Astrocyte (in vitro differentiated cells and primary cell): ENCODE data around the gene RASGEF1C. TPM values are rescaled to one million over a fixed set of nuclear protein-coding genes. Genes with fewer than 3 reads are reported as not detected.

Source experiments
- DNase-seq: peaks from one replicate; pipeline ENCODE4 v3.0.0-alpha.2; 2010; ENCODE audit warnings: low read depth
- FAIRE-seq: peaks from 2 replicates; lab custom pipeline; 2011; peaks lifted over from hg19 to GRCh38; lab: Jason Lieb, UNC
- H2AFZ ChIP-seq: 2 replicates; pipeline ENCODE4 v1.6.0; 2012; ENCODE audit warnings: low read depth, low read length, inconsistent platforms
- H3K27ac ChIP-seq: 2 replicates; pipeline ENCODE4 v1.5.1; 2011; ENCODE audit warnings: low read depth, low read length, inconsistent platforms
- H3K27me3 ChIP-seq: 2 replicates; pipeline ENCODE4 v1.6.0; 2011; ENCODE audit warnings: low read length, inconsistent platforms; ENCODE audit not compliant: insufficient read depth
- H3K36me3 ChIP-seq: 2 replicates; pipeline ENCODE4 v1.5.1; 2011; ENCODE audit warnings: low read length, inconsistent platforms; ENCODE audit not compliant: insufficient read depth
- H3K4me1 ChIP-seq: 2 replicates; pipeline ENCODE4 v1.5.1; 2011; ENCODE audit warnings: low read length, inconsistent platforms; ENCODE audit not compliant: insufficient read depth
- H3K4me2 ChIP-seq: 2 replicates; pipeline ENCODE4 v1.6.0; 2012; ENCODE audit warnings: low read length, inconsistent platforms
- H3K4me3 ChIP-seq: 2 replicates; pipeline ENCODE4 v1.5.1; 2011; ENCODE audit warnings: low read depth, mild to moderate bottlenecking, low read length, inconsistent platforms; ENCODE audit not compliant: insufficient read depth
- H3K79me2 ChIP-seq: 2 replicates; pipeline ENCODE4 v1.6.0; 2012; ENCODE audit warnings: mild to moderate bottlenecking, low read length, inconsistent platforms; ENCODE audit not compliant: insufficient read depth
- H3K9ac ChIP-seq: 2 replicates; pipeline ENCODE4 v1.6.0; 2012; ENCODE audit warnings: mild to moderate bottlenecking, low read length, inconsistent platforms
- H3K9me3 ChIP-seq: 2 replicates; pipeline ENCODE4 v1.5.1; 2012; ENCODE audit warnings: low read depth, mild to moderate bottlenecking, low read length, inconsistent platforms; ENCODE audit not compliant: insufficient read depth
- H4K20me1 ChIP-seq: 2 replicates; pipeline ENCODE4 v1.6.0; 2012; ENCODE audit warnings: low read length, inconsistent platforms; ENCODE audit not compliant: insufficient read depth
- H3K27ac Mint-ChIP-seq: one replicate; pipeline ENCODE4 v1.8.0; 2021; ENCODE audit warnings: mild to moderate bottlenecking, mixed read lengths; ENCODE audit not compliant: unreplicated experiment
- H3K27me3 Mint-ChIP-seq: one replicate; pipeline ENCODE4 v1.8.0; 2021; ENCODE audit warnings: low read depth, mixed read lengths; ENCODE audit not compliant: unreplicated experiment
- H3K36me3 Mint-ChIP-seq: one replicate; pipeline ENCODE4 v1.8.0; 2021; ENCODE audit warnings: low read depth, mixed read lengths; ENCODE audit not compliant: unreplicated experiment
- H3K4me1 Mint-ChIP-seq: one replicate; pipeline ENCODE4 v1.8.0; 2021; ENCODE audit warnings: low read depth, mixed read lengths; ENCODE audit not compliant: unreplicated experiment
- H3K4me3 Mint-ChIP-seq: one replicate; pipeline ENCODE4 v1.8.0; 2021; ENCODE audit warnings: mild to moderate bottlenecking, moderate library complexity, mixed read lengths; ENCODE audit not compliant: unreplicated experiment
- H3K9me3 Mint-ChIP-seq: one replicate; pipeline ENCODE4 v1.8.0; 2021; ENCODE audit warnings: mild to moderate bottlenecking, mixed read lengths; ENCODE audit not compliant: unreplicated experiment
- CTCF ChIP-seq: IDR thresholded peaks from 2 replicates; pipeline ENCODE4 v1.5.1; 2011; ENCODE audit warnings: low read depth, mild to moderate bottlenecking, inconsistent platforms, low read length, moderate library complexity; ENCODE audit not compliant: insufficient read depth
- EZH2 ChIP-seq: IDR thresholded peaks from 2 replicates; pipeline ENCODE4 v1.6.1; 2012; ENCODE audit warnings: mild to moderate bottlenecking, low read length, inconsistent platforms; ENCODE audit not compliant: insufficient read depth
- total RNA-seq: library from RNA; stranded (reverse); gene quantifications from 2 replicates; pipeline ENCODE4 v1.2.1, GENCODE V29; 2021

The RASGEF1C gene
- total RNA-seq, 1 donor from 2014 or later = 0.41 TPM

DNA sequence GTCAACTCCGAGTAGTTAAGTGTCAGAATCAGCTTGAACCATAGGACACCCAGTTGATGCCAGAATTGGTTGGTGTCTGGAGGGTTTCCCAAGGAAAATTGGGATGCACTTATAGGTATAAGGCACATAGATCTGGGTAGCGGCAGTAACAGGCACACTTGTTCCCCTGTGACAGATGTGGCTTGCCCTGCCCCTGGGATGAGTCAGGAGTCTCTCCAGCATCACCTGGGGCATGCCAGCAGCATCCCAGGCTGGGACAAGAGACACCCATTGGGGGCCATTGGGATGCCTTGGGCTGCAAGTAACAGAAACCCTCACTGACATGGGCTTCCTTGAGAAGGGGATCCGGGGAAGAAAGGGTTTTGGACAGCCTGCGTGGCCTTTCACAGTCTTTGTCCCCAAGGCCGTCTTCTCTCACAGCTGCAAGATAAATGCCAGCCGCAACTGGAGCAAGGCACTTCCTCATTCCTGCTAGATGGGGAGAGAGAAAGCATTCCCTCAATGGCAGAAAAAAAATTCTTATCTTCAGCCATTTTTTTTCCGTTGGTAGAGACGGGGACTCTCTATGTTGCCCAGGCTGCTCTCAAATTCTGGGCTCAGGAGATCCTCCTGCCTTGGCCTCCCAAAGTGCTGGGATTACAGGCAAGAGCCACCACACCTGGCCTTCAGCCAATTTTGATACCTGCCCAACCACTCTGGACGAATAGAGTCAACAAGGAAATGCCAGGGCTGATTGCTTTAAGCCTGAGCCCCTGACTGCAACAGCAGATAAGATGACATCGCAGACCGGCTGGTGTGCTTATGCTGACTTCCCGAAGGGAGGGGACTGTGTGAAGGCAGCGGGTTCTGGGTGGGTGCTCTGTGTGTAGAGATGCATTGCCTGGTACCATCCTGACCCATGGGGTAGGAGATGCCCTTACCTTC is 124.1 kb downstream of the RASGEF1C start:
- no peak overlapping the region for H3K4me3 ChIP-seq
- Mint-ChIP-seq H3K27me3 (peaks cover 7% of the 10 kb centered on the region), H3K9me3 (peaks cover 2% of the 10 kb centered on the region), H3K4me1 (peaks cover 3% of the 10 kb centered on the region), H3K4me3 (no peak overlapping the region), H3K27ac (no peak overlapping the region), H3K36me3 (peaks cover 2% of the 10 kb centered on the region)
- no peaks in the 10 kb centered on the region for H3K27me3 ChIP-seq
- no peaks in the 10 kb centered on the region for H3K9me3 ChIP-seq
- H3K79me2 ChIP-seq = no peaks in the 10 kb centered on the region
- TF ChIP-seq EZH2 = no peak
- no peak for TF ChIP-seq CTCF
- FAIRE-seq (no peak), DNase-seq (no peak)
- H2AFZ ChIP-seq = no peak overlapping the region
- no peaks in the 10 kb centered on the region for H3K36me3 ChIP-seq
- H3K27ac ChIP-seq = no peak overlapping the region
- no peak overlapping the region for H3K9ac ChIP-seq
- no peak overlapping the region for H3K4me2 ChIP-seq
- no peaks in the 10 kb centered on the region for H4K20me1 ChIP-seq
- H3K4me1 ChIP-seq = no peaks in the 10 kb centered on the region

- peaks cover 2% of the 10 kb centered on the region for H3K9me3 Mint-ChIP-seq
- TF ChIP-seq CTCF (no peak), EZH2 (no peak)
- Histone ChIP-seq H3K27ac (no peak overlapping the region), H3K4me2 (no peak overlapping the region), H3K36me3 (no peaks in the 10 kb centered on the region), H2AFZ (no peak overlapping the region), H3K4me3 (no peak overlapping the region), H3K9ac (no peak overlapping the region), H3K27me3 (no peaks in the 10 kb centered on the region), H4K20me1 (no peaks in the 10 kb centered on the region), H3K9me3 (no peaks in the 10 kb centered on the region), H3K79me2 (no peaks in the 10 kb centered on the region), H3K4me1 (no peaks in the 10 kb centered on the region)
- H3K27ac Mint-ChIP-seq = no peak overlapping the region
- peaks cover 2% of the 10 kb centered on the region for H3K36me3 Mint-ChIP-seq
- H3K27me3 Mint-ChIP-seq = peaks cover 7% of the 10 kb centered on the region
- H3K4me3 Mint-ChIP-seq = no peak overlapping the region
- no peak for FAIRE-seq
- DNase-seq = no peak
- H3K4me1 Mint-ChIP-seq = peaks cover 3% of the 10 kb centered on the region
Observed at GRCh38 chr5:180083529-180084060, 125.4 kb downstream of the RASGEF1C start.
